ENCODE measurements around the gene NEB. TPM values are rescaled to one million over a fixed set of nuclear protein-coding genes. Genes with fewer than 3 reads are reported as not detected.
"Not testable (repeated sequence)": the region's sequence is repeated elsewhere in the genome, so short reads cannot be mapped to it uniquely, and the experiment has no call there.

Gene NEB
- total RNA-seq, 1 experiment from 2014 or later, result 0.14 TPM

GRCh38 chr2:151766437-151767153 is 32.3 kb upstream of the NEB start:
- no peak for DNase-seq
- no peaks in the 10 kb centered on the region for H3K27me3 ChIP-seq (ENCODE audit: control insufficient read depth, insufficient read depth, low read length)
- H3K4me3 ChIP-seq (ENCODE audit: insufficient read depth, low read depth, low read length), result no peak overlapping the region
- H3K36me3 ChIP-seq (replicated peaks; ENCODE audit: control insufficient read depth, insufficient read depth, low read length), result no peaks in the 10 kb centered on the region

- Histone ChIP-seq H3K27me3 (ENCODE audit: control insufficient read depth, insufficient read depth, low read length) (no peaks in the 10 kb centered on the region), H3K4me3 (ENCODE audit: insufficient read depth, low read depth, low read length) (no peak overlapping the region), H3K36me3 (replicated peaks; ENCODE audit: control insufficient read depth, insufficient read depth, low read length) (no peaks in the 10 kb centered on the region)
- no peak for DNase-seq
Measured at GRCh38 chr2:151765760-151766410, 31.6 kb upstream of the NEB start.

GRCh38 chr2:151762694-151763093 is 28.4 kb upstream of the NEB start:
- DNase-seq, result no peak

GRCh38 chr2:151761687-151762086 is 27.4 kb upstream of the NEB start:
- no peak for DNase-seq
- Histone ChIP-seq H3K4me3 (ENCODE audit: insufficient read depth, low read depth, low read length) (no peak overlapping the region), H3K36me3 (replicated peaks; ENCODE audit: control insufficient read depth, insufficient read depth, low read length) (no peaks in the 10 kb centered on the region), H3K27me3 (ENCODE audit: control insufficient read depth, insufficient read depth, low read length) (no peaks in the 10 kb centered on the region)

More at GRCh38 chr2:151762694-151763093, 28.4 kb upstream of the NEB start:
- Histone ChIP-seq H3K4me3 (ENCODE audit: insufficient read depth, low read depth, low read length) (no peak overlapping the region), H3K36me3 (replicated peaks; ENCODE audit: control insufficient read depth, insufficient read depth, low read length) (no peaks in the 10 kb centered on the region), H3K27me3 (ENCODE audit: control insufficient read depth, insufficient read depth, low read length) (no peaks in the 10 kb centered on the region)

GRCh38 chr2:151761193-151761592 is 26.9 kb upstream of the NEB start:
- Histone ChIP-seq H3K4me3 (ENCODE audit: insufficient read depth, low read depth, low read length) (no peak overlapping the region), H3K27me3 (ENCODE audit: control insufficient read depth, insufficient read depth, low read length) (no peaks in the 10 kb centered on the region), H3K36me3 (replicated peaks; ENCODE audit: control insufficient read depth, insufficient read depth, low read length) (no peaks in the 10 kb centered on the region)
- no peak for DNase-seq

GRCh38 chr2:151760139-151760650 is 25.9 kb upstream of the NEB start:
- no peak for DNase-seq
- H3K36me3 ChIP-seq (replicated peaks; ENCODE audit: control insufficient read depth, insufficient read depth, low read length), result no peaks in the 10 kb centered on the region
- H3K4me3 ChIP-seq (ENCODE audit: insufficient read depth, low read depth, low read length), result no peak overlapping the region
- no peaks in the 10 kb centered on the region for H3K27me3 ChIP-seq (ENCODE audit: control insufficient read depth, insufficient read depth, low read length)

GRCh38 chr2:151758744-151759143 is 24.5 kb upstream of the NEB start:
- DNase-seq, result no peak
- Histone ChIP-seq H3K4me3 (ENCODE audit: insufficient read depth, low read depth, low read length) (no peak overlapping the region), H3K27me3 (ENCODE audit: control insufficient read depth, insufficient read depth, low read length) (no peaks in the 10 kb centered on the region), H3K36me3 (replicated peaks; ENCODE audit: control insufficient read depth, insufficient read depth, low read length) (no peaks in the 10 kb centered on the region)

GRCh38 chr2:151757861-151758260 is 23.6 kb upstream of the NEB start:
- H3K27me3 ChIP-seq (ENCODE audit: control insufficient read depth, insufficient read depth, low read length), result no peaks in the 10 kb centered on the region
- H3K4me3 ChIP-seq (ENCODE audit: insufficient read depth, low read depth, low read length), result no peak overlapping the region
- DNase-seq, result no peak
- H3K36me3 ChIP-seq (replicated peaks; ENCODE audit: control insufficient read depth, insufficient read depth, low read length), result no peaks in the 10 kb centered on the region

GRCh38 chr2:151756820-151757219 is 22.5 kb upstream of the NEB start:
- no peaks in the 10 kb centered on the region for H3K36me3 ChIP-seq (replicated peaks; ENCODE audit: control insufficient read depth, insufficient read depth, low read length)

GRCh38 chr2:151754253-151754897 is 20.1 kb upstream of the NEB start:
- no peak for DNase-seq
- H3K4me3 ChIP-seq (ENCODE audit: insufficient read depth, low read depth, low read length), result no peak overlapping the region
- H3K36me3 ChIP-seq (replicated peaks; ENCODE audit: control insufficient read depth, insufficient read depth, low read length), result no peaks in the 10 kb centered on the region
- H3K27me3 ChIP-seq (ENCODE audit: control insufficient read depth, insufficient read depth, low read length), result no peaks in the 10 kb centered on the region

More at GRCh38 chr2:151756820-151757219, 22.5 kb upstream of the NEB start:
- no peak for DNase-seq
- Histone ChIP-seq H3K27me3 (ENCODE audit: control insufficient read depth, insufficient read depth, low read length) (no peaks in the 10 kb centered on the region), H3K4me3 (ENCODE audit: insufficient read depth, low read depth, low read length) (no peak overlapping the region)

GRCh38 chr2:151753540-151753939 is 19.3 kb upstream of the NEB start:
- no peaks in the 10 kb centered on the region for H3K27me3 ChIP-seq (ENCODE audit: control insufficient read depth, insufficient read depth, low read length)
- no peak overlapping the region for H3K4me3 ChIP-seq (ENCODE audit: insufficient read depth, low read depth, low read length)
- DNase-seq, result no peak

GRCh38 chr2:151745261-151745660 is 11.0 kb upstream of the NEB start:
- DNase-seq; H3K4me3 ChIP-seq (ENCODE audit: insufficient read depth, low read depth, low read length); H3K36me3 ChIP-seq (replicated peaks; ENCODE audit: control insufficient read depth, insufficient read depth, low read length); H3K27me3 ChIP-seq (ENCODE audit: control insufficient read depth, insufficient read depth, low read length): not testable (repeated sequence)

More at GRCh38 chr2:151753540-151753939, 19.3 kb upstream of the NEB start:
- H3K36me3 ChIP-seq (replicated peaks; ENCODE audit: control insufficient read depth, insufficient read depth, low read length), result no peaks in the 10 kb centered on the region

GRCh38 chr2:151730262-151730975 is 3.9 kb downstream of the NEB start:
- DNase-seq, result no peak
- no peak overlapping the region for H3K4me3 ChIP-seq (ENCODE audit: insufficient read depth, low read depth, low read length)
- H3K36me3 ChIP-seq (replicated peaks; ENCODE audit: control insufficient read depth, insufficient read depth, low read length), result no peaks in the 10 kb centered on the region
- H3K27me3 ChIP-seq (ENCODE audit: control insufficient read depth, insufficient read depth, low read length), result no peaks in the 10 kb centered on the region

- H3K36me3 ChIP-seq (replicated peaks; ENCODE audit: control insufficient read depth, insufficient read depth, low read length), result no peaks in the 10 kb centered on the region; the same call in 1 of the 2 replicates
- no peaks in the 10 kb centered on the region for H3K27me3 ChIP-seq (ENCODE audit: control insufficient read depth, insufficient read depth, low read length)
- DNase-seq, result no peak
- no peak overlapping the region for H3K4me3 ChIP-seq (ENCODE audit: insufficient read depth, low read depth, low read length)
Measured at GRCh38 chr2:151729837-151730236, 4.4 kb downstream of the NEB start.

Data from H7 (cell line).